Heart right ventricle (tissue), 16 donors: ENCODE results near the gene DQX1. TPM values are rescaled to one million over a fixed set of nuclear protein-coding genes. Genes with fewer than 3 reads are reported as not detected.

Experiments
- ATAC-seq, 8 donors: fragments of 200-7000 bp; cut with Tn5 transposase; one replicate each; pipeline ENCODE4 v1.9.1; 2020; ENCODE audit warnings: mild to moderate bottlenecking in 8 of 8, moderate library complexity in 8 of 8, moderate number of reproducible peaks in 1 of 8
- DNase-seq, 2 donors: peaks; one replicate each; pipeline ENCODE4 v3.0.0-alpha.2; 2020
- H3K27ac ChIP-seq, 10 donors: fragments of 200-600 bp; sonication (generic) in 2 of 10; one replicate each; pipeline versions ENCODE4 v1.5.0 to v1.8.0; 2020 to 2022; ENCODE audit warnings: mild to moderate bottlenecking in 3 of 10
- H3K27me3 ChIP-seq, 7 donors: fragments of 200-600 bp; one replicate each; pipeline ENCODE4 v1.8.0; 2021 to 2022; ENCODE audit warnings: mild to moderate bottlenecking in 2 of 7
- H3K36me3 ChIP-seq, 9 donors: fragments of 200-600 bp; sonication (generic) in 1 of 9; one replicate each; pipeline versions ENCODE4 v1.5.0 to v1.8.0; 2020 to 2022; ENCODE audit warnings: mild to moderate bottlenecking in 2 of 9
- H3K4me1 ChIP-seq, 9 donors: fragments of 200-600 bp; sonication (generic) in 1 of 9; one replicate each; pipeline versions ENCODE4 v1.5.0 to v1.8.0; 2020 to 2022; ENCODE audit warnings: mild to moderate bottlenecking in 4 of 9
- H3K4me3 ChIP-seq, 10 donors: fragments of 200-600 bp; sonication (generic) in 2 of 10; one replicate each; pipeline versions ENCODE4 v1.5.0 to v1.8.0; 2020 to 2022; ENCODE audit warnings: mild to moderate bottlenecking in 7 of 10, moderate library complexity in 2 of 10
- H3K9me3 ChIP-seq, 11 donors: fragments of 200-600 bp in 10 of 11; sonication (generic) in 2 of 11; one replicate each; pipeline versions ENCODE4 v1.5.0 to v1.8.0; 2013 to 2022; ENCODE audit warnings: mild to moderate bottlenecking in 2 of 11, control low read depth in 1 of 11, moderate library complexity in 1 of 11
- CTCF ChIP-seq, 9 donors: fragments of 200-600 bp; sonication (generic) in 2 of 9; IDR thresholded peaks; one replicate each; pipeline versions ENCODE4 v1.5.0 to v1.8.0; 2021 to 2022; ENCODE audit warnings: antibody characterized with exemption in 9 of 9, mild to moderate bottlenecking in 5 of 9, moderate library complexity in 1 of 9
- WGBS, 2 donors: extraction: QIAGEN DNeasy Blood & Tissue Kit; methylation state at CpG; one replicate each; pipeline ENCODE4 v1.1.7; 2013; ENCODE audit warnings: inconsistent platforms in 1 of 2; 5-methylcytosine and 5-hydroxymethylcytosine counted together
- intact Hi-C, 10 donors: fragments of 100-400 bp; cut with DNase I; formaldehyde crosslinking; loops; one replicate each; pipeline versions ENCODE4 v1.11.1 to v1.14.2; 2022
- polyA plus RNA-seq, 2 donors: library from polyadenylated mRNA; stranded (reverse); fragments of 200-250 nt; gene quantifications; one replicate each; pipeline ENCODE4 v1.2.3, GENCODE V29; 2013
- total RNA-seq, 10 donors: library from RNA; stranded (reverse); fragmentation: NEBNext Ultra II Directional in 3 of 10; extraction: Animal tissue kit (Norgen Biotek cat#: 25700) in 3 of 10; gene quantifications; one replicate each; pipeline versions ENCODE4 v1.2.1 to v1.2.4, GENCODE V29; 2021 to 2023
- donor health status: Arrhythmogenic right ventricular cardiomyopathy.
- donor health status: ischemic (EF 13 %, LVEDD 7.1; RV severe dilation, severe dysfunction).
- donor health status: healthy with polysubstance abuse.
- donor health status: DM: no; HTN: yes; CAD: no.
- donor health status: DM: no; HTN: no; CAD: no.
- donor health status: ischemic (EF 25% LVEDD 6.9; RV normal size, moderate dysfunction).
- donor health status: ischemic (EF 25% LVEDD 5.7; RV mildly dilated, moderate dysfunction).
- donor health status: healthy.
- donor health status: DM: yes; HTN: yes; CAD: no.
- donor health status: Ischemic cardiomyopathy.
- donor health status: ischemic (EF 35%, LVEDD 5.7; RV mildly dilated, moderate dysfunction).
- donor health status: nonischemic (EF 11% LVEDD 7.7; RV severe dilation, severe dysfunction).
- donor health status: DM: yes; HTN: yes; CAD: no.
- donor health status: PGD.
- donor health status: ischemic (EF 29% LVEDD 5.4; RV normal size, mild dysfunction).
- donor health status: nonischemic (EF 23%, LVEDD 6.1; RV moderate dilation, normal function).

DQX1 gene
- total and polyA plus RNA-seq, 12 donors, result 0.03 to 0.65 TPM; not detected in 10

- Histone ChIP-seq H3K27me3 (peaks cover 0 to 19% (median 0%) of the 10 kb centered on the region in 7 donors), H3K4me3 (no peak overlapping the region), H3K9me3 (no peaks in the 10 kb centered on the region), H3K27ac (no peak overlapping the region), H3K36me3 (no peaks in the 10 kb centered on the region), H3K4me1 (peaks cover 3 to 27% (median 17%) of the 10 kb centered on the region in 9 donors)
- DNase-seq (no peak), ATAC-seq (no peak)
- no peak for TF ChIP-seq CTCF (IDR thresholded peaks at IDR 0.05)
- intact Hi-C loops, result loop anchor here in 1 of 10 donors (5.0 kb wide), 1 partner anchor 41 kb away; no protein-coding TSS in a partner anchor
- WGBS, 2 donors, result 74 to 82% methylated on average over 3 of the region's 3 CpGs
Observed at GRCh38 chr2:74546004-74546403, 20.0 kb upstream of the DQX1 start.

GRCh38 chr2:74544634-74545033 is 18.6 kb upstream of the DQX1 start:
- TF ChIP-seq CTCF (IDR thresholded peaks at IDR 0.05), result no peak
- intact Hi-C loops, result loop anchor here in 1 of 10 donors (5.0 kb wide), 1 partner anchor 43 kb away; no protein-coding TSS in a partner anchor
- WGBS, 2 donors, result 88 to 90% methylated on average over 3 of the region's 3 CpGs
- ATAC-seq (no peak), DNase-seq (no peak)
- H3K4me3 ChIP-seq, result no peak overlapping the region
- H3K9me3 ChIP-seq, result no peaks in the 10 kb centered on the region
- peaks cover 7 to 35% (median 15%) of the 10 kb centered on the region in 9 donors for H3K4me1 ChIP-seq
- H3K27ac ChIP-seq, result no peak overlapping the region
- H3K36me3 ChIP-seq, result no peaks in the 10 kb centered on the region
- H3K27me3 ChIP-seq, result peaks cover 0 to 16% (median 0%) of the 10 kb centered on the region in 7 donors

- no peak for TF ChIP-seq CTCF (IDR thresholded peaks at IDR 0.05)
- H3K36me3 ChIP-seq, result no peaks in the 10 kb centered on the region
- no peak overlapping the region for H3K4me3 ChIP-seq
- intact Hi-C loops, result no loop called here
- peak in 2 of 8 donors; percentile 35 to 54 for ATAC-seq
- no peak for DNase-seq
- no peaks in the 10 kb centered on the region for H3K9me3 ChIP-seq
- 55 to 72% methylated on average over 1 of the region's 1 CpG for WGBS, 2 donors
- H3K27ac ChIP-seq, result no peak overlapping the region
- H3K4me1 ChIP-seq, result peaks cover 0 to 22% (median 7%) of the 10 kb centered on the region in 9 donors
- H3K27me3 ChIP-seq, result peaks cover 0 to 1% (median 0%) of the 10 kb centered on the region in 7 donors
Observed at GRCh38 chr2:74542978-74543377, 16.9 kb upstream of the DQX1 start.

- Histone ChIP-seq H3K9me3 (no peaks in the 10 kb centered on the region), H3K4me1 (peaks cover 0 to 21% (median 7%) of the 10 kb centered on the region in 9 donors), H3K27me3 (no peaks in the 10 kb centered on the region), H3K27ac (peak overlapping the region; percentile 26 to 86 (median 70)), H3K36me3 (peaks cover 0 to 4% (median 0%) of the 10 kb centered on the region in 9 donors), H3K4me3 (no peak overlapping the region)
- DNase-seq, result peak; percentile 66 to 73
- ATAC-seq, result peak; percentile 71 to 95 (median 89)
- intact Hi-C loops, result no loop called here
- WGBS, 2 donors, result 45 to 54% methylated on average over 5 of the region's 5 CpGs
- TF ChIP-seq CTCF (IDR thresholded peaks at IDR 0.05), result no peak
Observed at GRCh38 chr2:74540291-74540690, 14.3 kb upstream of the DQX1 start.
